ENCODE measurements around the gene PNPO. TPM values are rescaled to one million over a fixed set of nuclear protein-coding genes. Genes with fewer than 3 reads are reported as not detected.

The PNPO gene
- total RNA-seq, 4 donors from 2014 or later, result 14.6 to 33.6 (median 24.7) TPM

DNA sequence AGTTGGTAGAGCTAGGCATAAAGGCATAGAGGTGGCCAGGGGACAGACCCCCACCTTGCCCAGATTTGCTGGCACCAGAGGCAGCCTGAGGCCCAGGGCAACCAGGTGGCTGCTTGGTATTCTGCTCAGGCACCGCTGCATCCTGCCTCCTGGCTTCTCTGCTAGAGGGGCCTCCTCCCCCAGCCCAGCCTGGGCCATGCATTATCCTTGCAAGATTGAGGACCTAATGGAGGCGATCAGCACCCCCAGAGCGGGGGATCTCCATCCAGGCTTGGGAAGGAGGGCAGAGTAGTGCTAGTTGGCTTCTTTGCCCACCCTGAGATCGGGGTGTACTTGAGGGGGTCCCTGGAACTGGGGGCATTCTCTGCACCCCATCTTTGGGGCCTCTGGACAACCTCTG is 53.4 kb downstream of the PNPO start:
- Histone ChIP-seq H3K36me3 (no peaks in the 10 kb centered on the region), H3K4me3 (no peak overlapping the region), H3K4me1 (no peaks in the 10 kb centered on the region), H3K27ac (no peak overlapping the region), H3K9me3 (no peaks in the 10 kb centered on the region), H3K27me3 (no peaks in the 10 kb centered on the region)
- no peak for DNase-seq (ENCODE audit: low spot score in 2 of 2)
- TF ChIP-seq EP300 (IDR thresholded peaks at IDR 0.05) (no peak), POLR2AphosphoS5 (IDR thresholded peaks at IDR 0.05) (no peak)
- TF ChIP-seq, protein P1, sequence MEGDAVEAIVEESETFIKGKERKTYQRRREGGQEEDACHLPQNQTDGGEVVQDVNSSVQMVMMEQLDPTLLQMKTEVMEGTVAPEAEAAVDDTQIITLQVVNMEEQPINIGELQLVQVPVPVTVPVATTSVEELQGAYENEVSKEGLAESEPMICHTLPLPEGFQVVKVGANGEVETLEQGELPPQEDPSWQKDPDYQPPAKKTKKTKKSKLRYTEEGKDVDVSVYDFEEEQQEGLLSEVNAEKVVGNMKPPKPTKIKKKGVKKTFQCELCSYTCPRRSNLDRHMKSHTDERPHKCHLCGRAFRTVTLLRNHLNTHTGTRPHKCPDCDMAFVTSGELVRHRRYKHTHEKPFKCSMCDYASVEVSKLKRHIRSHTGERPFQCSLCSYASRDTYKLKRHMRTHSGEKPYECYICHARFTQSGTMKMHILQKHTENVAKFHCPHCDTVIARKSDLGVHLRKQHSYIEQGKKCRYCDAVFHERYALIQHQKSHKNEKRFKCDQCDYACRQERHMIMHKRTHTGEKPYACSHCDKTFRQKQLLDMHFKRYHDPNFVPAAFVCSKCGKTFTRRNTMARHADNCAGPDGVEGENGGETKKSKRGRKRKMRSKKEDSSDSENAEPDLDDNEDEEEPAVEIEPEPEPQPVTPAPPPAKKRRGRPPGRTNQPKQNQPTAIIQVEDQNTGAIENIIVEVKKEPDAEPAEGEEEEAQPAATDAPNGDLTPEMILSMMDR (IDR thresholded peaks at IDR 0.05), result no peak
- 100% methylated on average over 3 of the region's 4 CpGs for WGBS

DNA sequence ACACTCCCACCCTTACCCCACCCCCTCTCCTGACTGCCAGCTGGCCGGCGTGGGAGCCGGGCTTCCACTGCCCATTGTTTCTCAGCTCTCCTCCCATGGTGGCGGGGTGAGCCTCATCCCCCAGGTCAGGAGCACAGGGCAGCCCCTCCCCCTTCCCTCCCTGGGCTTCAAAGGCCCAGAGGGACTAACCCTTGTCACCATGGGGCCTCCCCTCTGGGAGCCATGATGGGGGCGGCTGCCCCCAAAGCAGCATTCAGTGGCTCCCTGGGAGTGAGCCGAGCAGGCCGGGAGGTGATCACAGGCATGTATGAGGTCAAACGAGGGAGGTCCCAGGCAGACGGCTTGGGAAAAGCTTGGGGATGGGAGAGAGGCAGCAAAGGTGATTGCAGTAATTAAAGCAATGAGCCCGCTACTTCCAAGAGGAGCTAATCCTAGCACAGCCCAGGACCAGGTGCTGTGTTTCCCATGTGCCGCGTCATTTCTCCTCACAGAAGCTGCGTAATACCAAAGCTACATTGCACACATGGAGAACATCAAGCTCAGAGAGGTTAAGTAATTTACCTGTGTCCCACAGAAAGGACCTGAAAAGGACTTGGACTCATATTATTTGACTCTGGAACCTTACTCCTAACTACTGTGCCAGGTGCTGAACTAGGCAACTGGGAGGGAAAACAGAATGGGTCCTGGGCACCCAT is 54.0 kb downstream of the PNPO start:
- no peak overlapping the region for H3K27ac ChIP-seq
- DNase-seq (ENCODE audit: low spot score in 2 of 2), result no peak
- H3K27me3 ChIP-seq, result no peaks in the 10 kb centered on the region
- H3K9me3 ChIP-seq, result no peaks in the 10 kb centered on the region
- no peak overlapping the region for H3K4me3 ChIP-seq
- TF ChIP-seq POLR2AphosphoS5 (IDR thresholded peaks at IDR 0.05) (no peak), POLR2A (IDR thresholded peaks at IDR 0.05) (no peak), EP300 (IDR thresholded peaks at IDR 0.05) (no peak)
- TF ChIP-seq, protein P1 (IDR thresholded peaks at IDR 0.05), result no peak
- WGBS, result 73% methylated on average over 13 of the region's 13 CpGs
- H3K36me3 ChIP-seq, result no peaks in the 10 kb centered on the region
- H3K4me1 ChIP-seq, result no peaks in the 10 kb centered on the region

DNA sequence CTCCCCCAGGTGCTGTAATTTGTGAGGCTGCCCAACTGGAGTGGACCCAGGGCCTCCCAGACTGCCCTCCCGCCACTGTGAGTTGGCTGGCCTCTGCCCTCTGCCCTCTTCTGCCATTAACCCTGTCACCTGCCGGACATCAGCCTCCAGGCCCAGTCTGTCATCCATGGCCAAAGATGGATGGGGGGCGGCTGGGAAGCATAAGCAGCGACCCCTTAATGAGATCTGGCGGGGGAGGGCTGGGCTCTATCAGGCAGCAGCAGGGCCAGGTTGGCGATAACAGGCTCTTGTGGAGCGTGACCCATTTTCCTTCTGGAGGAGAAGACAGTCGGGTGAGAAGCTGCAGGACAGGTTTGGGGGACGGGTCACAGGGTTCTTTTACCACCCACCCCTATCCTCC is 54.8 kb downstream of the PNPO start:
- no peaks in the 10 kb centered on the region for H3K27me3 ChIP-seq
- H3K27ac ChIP-seq, result no peak overlapping the region
- no peak overlapping the region for H3K4me3 ChIP-seq
- 68% methylated on average over 9 of the region's 9 CpGs for WGBS
- no peaks in the 10 kb centered on the region for H3K4me1 ChIP-seq
- no peaks in the 10 kb centered on the region for H3K9me3 ChIP-seq
- H3K36me3 ChIP-seq, result no peaks in the 10 kb centered on the region
- DNase-seq (ENCODE audit: low spot score in 2 of 2), result no peak
- TF ChIP-seq POLR2A (IDR thresholded peaks at IDR 0.05), result no peak
- TF ChIP-seq, protein P1 (IDR thresholded peaks at IDR 0.05), result no peak
- TF ChIP-seq EP300 (IDR thresholded peaks at IDR 0.05), result no peak
- TF ChIP-seq POLR2AphosphoS5 (IDR thresholded peaks at IDR 0.05), result no peak

DNA sequence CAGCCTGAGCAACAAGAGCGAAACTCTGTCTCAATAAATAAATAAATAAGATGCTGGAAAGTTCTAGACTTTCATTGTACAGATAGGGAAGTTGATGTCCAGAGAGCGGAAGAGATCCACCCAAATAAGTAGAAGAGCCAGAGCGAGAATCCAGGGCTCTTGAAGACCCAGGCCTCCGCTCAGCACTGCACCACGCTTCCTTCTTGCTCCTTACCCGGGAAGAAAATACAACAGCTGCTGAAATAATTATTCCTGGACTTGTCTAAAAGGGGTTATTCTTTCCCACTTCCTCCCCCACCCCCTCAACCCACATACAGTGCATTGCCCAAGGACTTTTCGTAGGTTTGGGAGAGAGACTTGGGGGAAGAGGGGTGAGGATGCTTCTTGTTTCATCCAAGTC is 56.2 kb downstream of the PNPO start:
- H3K4me1 ChIP-seq, result peaks cover 8% of the 10 kb centered on the region

DNA sequence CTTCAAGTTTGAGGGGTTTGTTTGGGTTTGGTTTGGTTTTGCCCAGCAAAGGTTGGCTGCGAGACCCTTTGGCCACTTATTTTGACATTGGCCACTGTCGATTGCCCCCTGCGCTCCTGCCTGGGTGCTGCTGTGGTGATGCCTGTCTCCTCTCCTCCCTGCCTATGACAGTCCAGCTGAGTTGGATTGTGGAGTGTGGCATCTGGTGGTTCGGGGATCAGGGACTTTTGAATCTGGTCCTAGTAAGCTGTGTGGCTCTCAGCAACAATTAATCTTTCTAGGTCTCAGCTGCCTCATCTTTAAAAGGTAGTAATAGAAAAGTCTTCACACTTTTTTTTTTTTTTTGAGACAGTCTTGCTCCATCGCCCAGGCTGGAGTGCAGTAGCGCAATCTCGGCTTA is 56.7 kb downstream of the PNPO start:
- no peak for DNase-seq (ENCODE audit: low spot score in 2 of 2)
- H3K36me3 ChIP-seq, result no peaks in the 10 kb centered on the region
- H3K9me3 ChIP-seq, result no peaks in the 10 kb centered on the region
- H3K27ac ChIP-seq, result no peak overlapping the region
- TF ChIP-seq POLR2AphosphoS5 (IDR thresholded peaks at IDR 0.05) (no peak), POLR2A (IDR thresholded peaks at IDR 0.05) (no peak), EP300 (IDR thresholded peaks at IDR 0.05) (no peak)
- TF ChIP-seq, protein P1 (IDR thresholded peaks at IDR 0.05), result no peak
- no peaks in the 10 kb centered on the region for H3K27me3 ChIP-seq
- H3K4me3 ChIP-seq, result no peak overlapping the region
- H3K4me1 ChIP-seq, result peaks cover 12% of the 10 kb centered on the region
- WGBS, result 92% methylated on average over 7 of the region's 7 CpGs

More for the DNA sequence above, 56.2 kb downstream of the PNPO start:
- no peak overlapping the region for H3K27ac ChIP-seq
- H3K9me3 ChIP-seq, result no peaks in the 10 kb centered on the region
- DNase-seq (ENCODE audit: low spot score in 2 of 2), result no peak
- H3K36me3 ChIP-seq, result no peaks in the 10 kb centered on the region
- H3K4me3 ChIP-seq, result no peak overlapping the region
- 83% methylated on average over 7 of the region's 7 CpGs for WGBS
- no peaks in the 10 kb centered on the region for H3K27me3 ChIP-seq
- TF ChIP-seq POLR2A (IDR thresholded peaks at IDR 0.05), result no peak

Other genes with a start within 250 kb of the PNPO start
- gene TBKBP1, start 247.4 kb upstream of the PNPO start, total RNA-seq, result 10 to 100 TPM in 1 of 4 donors, 1 to 10 TPM in 3; 4.9 to 10.5 (median 8.4) TPM
- under 1 TPM in 1 of 4 donors, not detected in 3; 0.80 TPM for gene TBX21, start 208.3 kb upstream of the PNPO start, total RNA-seq
- 1 to 10 TPM; 1.3 to 2.0 (median 1.6) TPM for gene OSBPL7, start 119.8 kb upstream of the PNPO start, total RNA-seq
- gene MRPL10, start 110.0 kb upstream of the PNPO start, total RNA-seq, result 10 to 100 TPM; 27.7 to 33.8 (median 31.2) TPM
- not detected for gene LRRC46, start 109.9 kb upstream of the PNPO start, total RNA-seq
- 10 to 100 TPM; 22.3 to 46.4 (median 34.7) TPM for gene SCRN2, start 100.3 kb upstream of the PNPO start, total RNA-seq
- gene SP6, start 90.4 kb upstream of the PNPO start, total RNA-seq, result 10 to 100 TPM in 3 of 4 donors, 1 to 10 TPM in 1; 6.6 to 29.3 (median 19.9) TPM
- 10 to 100 TPM in 2 of 4 donors, 1 to 10 TPM in 2; 6.9 to 12.7 (median 9.8) TPM for gene SP2, start 45.3 kb upstream of the PNPO start, total RNA-seq
- 10 to 100 TPM; 11.4 to 27.1 (median 21.8) TPM for gene PRR15L, start 16.3 kb downstream of the PNPO start, total RNA-seq
- gene CDK5RAP3, start 29.5 kb downstream of the PNPO start, total RNA-seq, result 100 to 1,000 TPM; 100 to 296 (median 142) TPM
- gene COPZ2, start 96.2 kb downstream of the PNPO start, total RNA-seq, result 10 to 100 TPM in 3 of 4 donors, 1 to 10 TPM in 1; 9.7 to 17.2 (median 12.5) TPM
- 100 to 1,000 TPM in 2 of 4 donors, 10 to 100 TPM in 2; 89.9 to 250 (median 138) TPM for gene NFE2L1, start 106.8 kb downstream of the PNPO start, total RNA-seq
- 10 to 100 TPM; 18.4 to 27.5 (median 22.3) TPM for gene CBX1, start 159.9 kb downstream of the PNPO start, total RNA-seq
- gene SNX11, start 166.2 kb downstream of the PNPO start, total RNA-seq, result 10 to 100 TPM in 3 of 4 donors, 1 to 10 TPM in 1; 8.4 to 16.4 (median 13.1) TPM